Ovary (tissue), 3 donors: ENCODE measurements around the gene ARHGEF9.

ENCODE experiments used
- POLR2A ChIP-seq: fragments of 450-650 bp; IDR thresholded peaks from one replicate; pipeline ENCODE4 v1.6.1; 2017; ENCODE audit warnings: antibody characterized with exemption, mild to moderate bottlenecking, moderate library complexity
- TF ChIP-seq, protein P1 (sequence below), 3 donors: fragments of 450-650 bp in 2 of 3; fragments of 200-600 bp in 1 of 3; IDR thresholded peaks; one replicate each; pipeline versions ENCODE4 v1.5.1 to v1.8.0; 2016 to 2022; ENCODE audit warnings: antibody characterized with exemption in 3 of 3, mild to moderate bottlenecking in 1 of 3
- donor health status: DM: no; HTN: no; CAD: no.

DNA sequence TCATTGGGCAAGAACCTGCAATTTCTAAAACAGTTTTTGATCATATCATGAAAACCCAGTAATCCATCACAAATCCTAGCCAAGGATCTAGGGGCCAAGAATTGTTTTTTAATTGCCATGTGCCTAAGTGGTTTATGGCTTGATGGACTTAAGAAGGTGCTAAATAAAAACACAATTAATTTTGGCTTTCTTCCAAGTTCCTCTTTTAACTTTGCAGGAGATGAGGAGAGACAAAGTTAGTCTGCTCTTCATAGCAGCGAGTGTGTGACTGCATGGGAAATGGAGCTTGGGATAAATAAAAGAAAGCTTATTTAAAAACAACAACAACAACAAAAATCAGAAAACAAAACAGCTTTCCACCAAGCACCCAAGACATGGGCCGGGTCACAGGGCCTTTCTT is 41.4 kb downstream of the ARHGEF9 start:
- TF ChIP-seq, protein P1, sequence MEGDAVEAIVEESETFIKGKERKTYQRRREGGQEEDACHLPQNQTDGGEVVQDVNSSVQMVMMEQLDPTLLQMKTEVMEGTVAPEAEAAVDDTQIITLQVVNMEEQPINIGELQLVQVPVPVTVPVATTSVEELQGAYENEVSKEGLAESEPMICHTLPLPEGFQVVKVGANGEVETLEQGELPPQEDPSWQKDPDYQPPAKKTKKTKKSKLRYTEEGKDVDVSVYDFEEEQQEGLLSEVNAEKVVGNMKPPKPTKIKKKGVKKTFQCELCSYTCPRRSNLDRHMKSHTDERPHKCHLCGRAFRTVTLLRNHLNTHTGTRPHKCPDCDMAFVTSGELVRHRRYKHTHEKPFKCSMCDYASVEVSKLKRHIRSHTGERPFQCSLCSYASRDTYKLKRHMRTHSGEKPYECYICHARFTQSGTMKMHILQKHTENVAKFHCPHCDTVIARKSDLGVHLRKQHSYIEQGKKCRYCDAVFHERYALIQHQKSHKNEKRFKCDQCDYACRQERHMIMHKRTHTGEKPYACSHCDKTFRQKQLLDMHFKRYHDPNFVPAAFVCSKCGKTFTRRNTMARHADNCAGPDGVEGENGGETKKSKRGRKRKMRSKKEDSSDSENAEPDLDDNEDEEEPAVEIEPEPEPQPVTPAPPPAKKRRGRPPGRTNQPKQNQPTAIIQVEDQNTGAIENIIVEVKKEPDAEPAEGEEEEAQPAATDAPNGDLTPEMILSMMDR (IDR thresholded peaks at IDR 0.05) = no peak
- TF ChIP-seq POLR2A = no peak
